Vagina (tissue), 2 donors: ENCODE data around the gene FEM1B. TPM values are rescaled to one million over a fixed set of nuclear protein-coding genes. Genes with fewer than 3 reads are reported as not detected.

Experiments
- DNase-seq, 2 donors: peaks; one replicate each; pipeline ENCODE4 v3.0.0-alpha.2; 2017; ENCODE audit errors: extremely low spot score in 2 of 2
- H3K27ac ChIP-seq: fragments of 200-600 bp; sonication (generic); one replicate; pipeline ENCODE4 v1.5.1; 2019
- H3K27me3 ChIP-seq: fragments of 200-600 bp; sonication (generic); one replicate; pipeline ENCODE4 v1.5.1; 2019
- H3K36me3 ChIP-seq, 2 donors: fragments of 200-600 bp; sonication (generic); one replicate each; pipeline ENCODE4 v1.5.1; 2017 to 2019
- H3K4me1 ChIP-seq: fragments of 200-600 bp; sonication (generic); one replicate; pipeline ENCODE4 v1.5.1; 2019
- H3K4me3 ChIP-seq, 2 donors: fragments of 200-600 bp; sonication (generic); 1 replicate in 1 of 2; 2 replicates in 1 of 2; pipeline ENCODE4 v1.5.1; 2016 to 2019
- H3K9me3 ChIP-seq: fragments of 200-600 bp; sonication (generic); one replicate; pipeline ENCODE4 v1.5.1; 2019
- CTCF ChIP-seq, 3 experiments: fragments of 450-650 bp in 2 of 3; fragments of 200-600 bp in 1 of 3; sonication (generic) in 1 of 3; IDR thresholded peaks; one replicate each; pipeline ENCODE4 v1.5.1; 2017 to 2019; ENCODE audit warnings: antibody characterized with exemption in 3 of 3, mild to moderate bottlenecking in 2 of 3, moderate library complexity in 2 of 3
- POLR2A ChIP-seq, 2 donors: fragments of 450-650 bp; IDR thresholded peaks; one replicate each; pipeline ENCODE4 v1.6.1; 2017; ENCODE audit warnings: antibody characterized with exemption in 2 of 2, mild to moderate bottlenecking in 2 of 2, moderate library complexity in 2 of 2
- POLR2AphosphoS5 ChIP-seq, 2 donors: sonication (generic); formaldehyde crosslinking; IDR thresholded peaks; one replicate each; pipeline ENCODE4 v1.9.0; 2017; ENCODE audit warnings: antibody characterized with exemption in 2 of 2, mild to moderate bottlenecking in 2 of 2, low read depth in 1 of 2; ENCODE audit not compliant: insufficient read depth in 1 of 2
- intact Hi-C: fragments of 100-400 bp; cut with DNase I; formaldehyde crosslinking; loops from one replicate; pipeline ENCODE4 v1.15.1; 2023
- total RNA-seq: library from RNA; depleted of rRNA; stranded (reverse); fragments of >200 nt; gene quantifications from one replicate; pipeline ENCODE4 v1.2.3, GENCODE V29; 2016

FEM1B gene
- total RNA-seq, 1 donor from 2014 or later, result 38.3 TPM

DNA sequence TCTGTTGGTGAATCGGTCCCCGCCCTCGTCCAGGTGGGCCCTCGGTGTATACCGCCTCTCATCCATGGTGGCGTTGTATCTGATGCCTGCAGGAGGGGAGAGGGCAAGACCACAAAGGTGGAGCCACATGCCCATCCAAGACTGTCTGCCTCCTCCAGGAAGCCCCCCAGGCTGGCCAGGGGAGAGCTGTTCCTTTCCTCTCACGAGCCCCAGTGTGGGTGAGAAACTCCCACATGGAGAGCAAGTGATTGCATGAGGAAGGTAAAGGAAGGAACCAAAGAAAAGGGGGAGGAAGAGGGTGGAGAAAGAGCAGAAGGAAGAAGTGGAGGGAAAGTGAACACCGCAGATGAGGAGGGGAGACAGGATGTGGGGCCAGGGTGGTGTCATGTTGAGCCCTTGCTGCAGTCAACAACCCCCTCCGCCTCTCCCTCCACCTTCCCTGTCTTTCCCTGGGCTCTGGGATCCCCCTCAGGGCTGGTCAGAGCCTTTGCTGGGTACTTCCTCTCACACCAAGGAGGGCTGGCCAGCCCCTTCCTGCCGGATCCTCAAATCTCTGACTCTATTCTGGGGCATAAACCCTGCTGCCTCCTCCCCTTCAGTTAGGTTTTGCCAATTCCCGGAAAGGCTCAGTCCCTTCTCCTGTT, 49.3 kb downstream of the FEM1B start:
- no peak for TF ChIP-seq CTCF (IDR thresholded peaks at IDR 0.05)
- no peak for TF ChIP-seq POLR2A (IDR thresholded peaks at IDR 0.05)
- no peak for TF ChIP-seq POLR2AphosphoS5 (IDR thresholded peaks at IDR 0.05; ENCODE audit: insufficient read depth in 1 of 2, low read depth in 1 of 2)
- Histone ChIP-seq H3K4me3 (no peak overlapping the region), H3K27me3 (no peaks in the 10 kb centered on the region), H3K4me1 (no peaks in the 10 kb centered on the region), H3K27ac (no peak overlapping the region), H3K9me3 (no peaks in the 10 kb centered on the region), H3K36me3 (no peaks in the 10 kb centered on the region)
- intact Hi-C loops, result no loop called here
- DNase-seq, result no peak

GRCh38 chr15:68328443-68328842, 50.9 kb downstream of the FEM1B start:
- no peak overlapping the region for H3K4me3 ChIP-seq
- peaks cover 2% of the 10 kb centered on the region for H3K4me1 ChIP-seq
- no peaks in the 10 kb centered on the region for H3K9me3 ChIP-seq
- no peaks in the 10 kb centered on the region for H3K27me3 ChIP-seq
- H3K27ac ChIP-seq, result no peak overlapping the region
- no peak for TF ChIP-seq POLR2A (IDR thresholded peaks at IDR 0.05)
- TF ChIP-seq POLR2AphosphoS5 (IDR thresholded peaks at IDR 0.05; ENCODE audit: insufficient read depth in 1 of 2, low read depth in 1 of 2), result no peak
- no peak for TF ChIP-seq CTCF (IDR thresholded peaks at IDR 0.05)
- DNase-seq, result no peak
- H3K36me3 ChIP-seq, result no peaks in the 10 kb centered on the region
- intact Hi-C loops, result no loop called here

DNA sequence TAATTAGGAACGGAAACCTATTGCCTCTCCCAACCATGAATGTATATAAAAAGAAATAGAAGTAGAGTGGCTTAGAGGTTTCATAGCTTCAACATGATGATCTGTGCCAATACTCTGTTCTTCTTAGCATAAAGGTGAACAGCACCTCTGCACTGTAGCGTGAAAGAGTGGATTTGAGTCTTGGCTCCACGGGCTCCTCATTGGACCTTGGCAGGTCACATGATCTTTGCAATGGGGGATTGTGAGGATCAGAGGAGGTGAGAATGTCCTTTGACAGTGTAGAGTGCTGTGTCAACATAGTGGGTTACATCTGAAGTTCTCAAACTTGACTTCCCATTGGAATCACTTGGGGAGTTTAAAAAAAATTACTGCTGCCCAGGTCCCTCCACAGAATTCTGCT, 51.4 kb downstream of the FEM1B start:
- TF ChIP-seq CTCF (IDR thresholded peaks at IDR 0.05) (no peak), POLR2A (IDR thresholded peaks at IDR 0.05) (no peak), POLR2AphosphoS5 (IDR thresholded peaks at IDR 0.05; ENCODE audit: insufficient read depth in 1 of 2, low read depth in 1 of 2) (no peak)
- Histone ChIP-seq H3K9me3 (no peaks in the 10 kb centered on the region), H3K27me3 (no peaks in the 10 kb centered on the region), H3K27ac (no peak overlapping the region), H3K36me3 (no peaks in the 10 kb centered on the region), H3K4me1 (peaks cover 7% of the 10 kb centered on the region), H3K4me3 (no peak overlapping the region)
- DNase-seq, result no peak
- intact Hi-C loops, result no loop called here

DNA sequence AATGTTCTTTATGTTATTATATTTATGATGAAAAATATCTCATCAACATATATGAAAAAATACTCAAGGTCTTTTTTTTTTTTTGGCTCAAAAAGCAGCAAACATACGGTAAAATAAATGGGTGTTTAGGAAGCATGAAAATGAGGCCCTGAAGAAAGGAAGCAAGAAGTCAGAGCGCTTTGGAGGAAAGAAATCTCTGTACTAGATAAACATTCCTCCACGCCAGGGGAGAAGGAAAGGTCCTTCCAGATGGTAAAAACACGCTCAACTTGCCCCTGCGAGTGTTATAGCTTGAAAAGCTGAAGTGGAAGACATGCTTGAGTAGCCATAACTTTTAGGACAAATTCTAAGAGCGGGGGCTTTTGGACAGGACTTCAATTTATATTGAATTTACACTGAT, 52.9 kb downstream of the FEM1B start:
- TF ChIP-seq CTCF (IDR thresholded peaks at IDR 0.05) (no peak), POLR2A (IDR thresholded peaks at IDR 0.05) (no peak)
- H3K4me3 ChIP-seq, result no peak overlapping the region
- DNase-seq, result no peak
- no peaks in the 10 kb centered on the region for H3K27me3 ChIP-seq
- no peaks in the 10 kb centered on the region for H3K9me3 ChIP-seq
- intact Hi-C loops, result no loop called here
- H3K36me3 ChIP-seq, result no peaks in the 10 kb centered on the region
- H3K27ac ChIP-seq, result no peak overlapping the region
- H3K4me1 ChIP-seq, result peaks cover 21% of the 10 kb centered on the region

GRCh38 chr15:68330901-68331300, 53.4 kb downstream of the FEM1B start:
- intact Hi-C loops, result no loop called here
- Histone ChIP-seq H3K9me3 (no peaks in the 10 kb centered on the region), H3K4me3 (no peak overlapping the region), H3K27ac (no peak overlapping the region), H3K36me3 (no peaks in the 10 kb centered on the region), H3K4me1 (peaks cover 26% of the 10 kb centered on the region), H3K27me3 (no peaks in the 10 kb centered on the region)
- TF ChIP-seq POLR2A (IDR thresholded peaks at IDR 0.05) (no peak), CTCF (IDR thresholded peaks at IDR 0.05) (no peak), POLR2AphosphoS5 (IDR thresholded peaks at IDR 0.05; ENCODE audit: insufficient read depth in 1 of 2, low read depth in 1 of 2) (no peak)
- no peak for DNase-seq
